CD8-positive, alpha-beta memory T cell (primary cell): ENCODE results near the gene PLEKHG7. TPM values are rescaled to one million over a fixed set of nuclear protein-coding genes. Genes with fewer than 3 reads are reported as not detected.

Experiments
- CTCF ChIA-PET: fragments of 350-600 bp; sonication (Branson Sonifier 250); formaldehyde crosslinking; loops from one replicate; lab custom pipeline; 2021; ENCODE audit warnings: antibody characterized with exemption; lab: Charles Lee
- POLR2A ChIA-PET: fragments of 350-600 bp; sonication (Branson Sonifier 250); formaldehyde crosslinking; loops from one replicate; lab custom pipeline; 2021; ENCODE audit warnings: antibody characterized with exemption; lab: Charles Lee
- DNase-seq, 5 donors: peaks; one replicate each; pipeline versions ENCODE4 v3.0.0 to v3.0.0-alpha.2; 2020 to 2022; ENCODE audit warnings: mixed read lengths in 1 of 5
- H3K27ac ChIP-seq: one replicate; pipeline ENCODE4 v1.7.0; 2013; ENCODE audit warnings: low read depth, mild to moderate bottlenecking, low read length, moderate library complexity
- H3K27me3 ChIP-seq: 2 replicates; pipeline ENCODE4 v1.7.0; 2013; ENCODE audit warnings: low read length, mild to moderate bottlenecking; ENCODE audit not compliant: insufficient read depth, poor library complexity, severe bottlenecking
- H3K36me3 ChIP-seq: 2 replicates; pipeline ENCODE4 v1.7.0; 2013; ENCODE audit warnings: mild to moderate bottlenecking, low read length, moderate library complexity; ENCODE audit not compliant: insufficient read depth
- H3K4me1 ChIP-seq: 2 replicates; pipeline ENCODE4 v1.7.0; 2013; ENCODE audit warnings: mild to moderate bottlenecking, low read length, moderate library complexity; ENCODE audit not compliant: insufficient read depth
- H3K4me3 ChIP-seq: 2 replicates; pipeline ENCODE4 v1.7.0; 2013; ENCODE audit warnings: mild to moderate bottlenecking, low read length
- H3K9me3 ChIP-seq: 2 replicates; pipeline ENCODE4 v1.7.0; 2013; ENCODE audit warnings: mild to moderate bottlenecking, low read length
- H3K27ac Mint-ChIP-seq, 8 donors: one replicate each; pipeline ENCODE4 v1.8.0; 2020 to 2021; ENCODE audit warnings: mixed read lengths in 8 of 8, mild to moderate bottlenecking in 6 of 8, inconsistent platforms in 3 of 8, moderate library complexity in 3 of 8
- H3K27me3 Mint-ChIP-seq, 2 donors: one replicate each; pipeline ENCODE4 v1.8.0; 2020 to 2021; ENCODE audit warnings: mixed read lengths in 2 of 2, mild to moderate bottlenecking in 1 of 2, moderate library complexity in 1 of 2
- H3K36me3 Mint-ChIP-seq, 3 donors: one replicate each; pipeline ENCODE4 v1.8.0; 2020 to 2021; ENCODE audit warnings: mixed read lengths in 3 of 3, inconsistent platforms in 1 of 3, mild to moderate bottlenecking in 1 of 3
- H3K4me1 Mint-ChIP-seq, 3 donors: one replicate each; pipeline ENCODE4 v1.8.0; 2020 to 2021; ENCODE audit warnings: mixed read lengths in 3 of 3, inconsistent platforms in 1 of 3, mild to moderate bottlenecking in 1 of 3
- H3K4me3 Mint-ChIP-seq, 7 donors: one replicate each; pipeline ENCODE4 v1.8.0; 2020 to 2021; ENCODE audit warnings: mixed read lengths in 7 of 7, mild to moderate bottlenecking in 6 of 7, moderate library complexity in 4 of 7, inconsistent platforms in 2 of 7
- H3K9me3 Mint-ChIP-seq, 5 donors: one replicate each; pipeline ENCODE4 v1.8.0; 2020 to 2022; ENCODE audit warnings: mixed read lengths in 5 of 5, mild to moderate bottlenecking in 3 of 5, moderate library complexity in 2 of 5, inconsistent platforms in 1 of 5
- polyA plus RNA-seq: library from polyadenylated mRNA; unstranded; fragments of 300-500 nt; fragmentation: Illumina TruSeq; gene quantifications from one replicate; pipeline ENCODE4 v1.2.3, GENCODE V29; 2021
- total RNA-seq, 2 experiments: library from RNA; stranded (reverse); gene quantifications; one replicate each; pipeline ENCODE4 v1.2.3, GENCODE V29; 2021

The PLEKHG7 gene
- total and polyA plus RNA-seq, 3 experiments from 2014 or later, result not detected

- H3K4me3 Mint-ChIP-seq, result no peak overlapping the region
- DNase-seq, result no peak
- Histone ChIP-seq H3K4me3 (no peak overlapping the region), H3K9me3 (no peaks in the 10 kb centered on the region), H3K27me3 (no peaks in the 10 kb centered on the region), H3K27ac (no peak overlapping the region), H3K36me3 (no peaks in the 10 kb centered on the region), H3K4me1 (peaks cover 7% of the 10 kb centered on the region)
- H3K9me3 Mint-ChIP-seq, result no peaks in the 10 kb centered on the region
- no peaks in the 10 kb centered on the region for H3K36me3 Mint-ChIP-seq
- peaks cover 0 to 9% of the 10 kb centered on the region in 2 donors for H3K27me3 Mint-ChIP-seq
- POLR2A ChIA-PET, result no interaction called here
- no peak overlapping the region for H3K27ac Mint-ChIP-seq
- CTCF ChIA-PET, result no interaction called here
- peaks cover 11 to 17% (median 11%) of the 10 kb centered on the region in 3 donors for H3K4me1 Mint-ChIP-seq
Measured at GRCh38 chr12:92753976-92754885, 51.4 kb downstream of the PLEKHG7 start.

GRCh38 chr12:92756898-92757596 lies 54.3 kb downstream of the PLEKHG7 start:
- Mint-ChIP-seq H3K36me3 (no peaks in the 10 kb centered on the region), H3K4me3 (peak overlapping the region in 1 of 7 donors; percentile 10), H3K27me3 (peaks cover 0 to 6% of the 10 kb centered on the region in 2 donors), H3K27ac (peak overlapping the region in 1 of 8 donors; percentile 15), H3K4me1 (peaks cover 11 to 17% (median 11%) of the 10 kb centered on the region in 3 donors), H3K9me3 (no peaks in the 10 kb centered on the region)
- ChIA-PET POLR2A (no interaction called here), CTCF (no interaction called here)
- DNase-seq, result no peak
- Histone ChIP-seq H3K27ac (no peak overlapping the region), H3K4me3 (no peak overlapping the region), H3K36me3 (no peaks in the 10 kb centered on the region), H3K27me3 (no peaks in the 10 kb centered on the region), H3K9me3 (no peaks in the 10 kb centered on the region), H3K4me1 (peaks cover 7% of the 10 kb centered on the region)

DNA sequence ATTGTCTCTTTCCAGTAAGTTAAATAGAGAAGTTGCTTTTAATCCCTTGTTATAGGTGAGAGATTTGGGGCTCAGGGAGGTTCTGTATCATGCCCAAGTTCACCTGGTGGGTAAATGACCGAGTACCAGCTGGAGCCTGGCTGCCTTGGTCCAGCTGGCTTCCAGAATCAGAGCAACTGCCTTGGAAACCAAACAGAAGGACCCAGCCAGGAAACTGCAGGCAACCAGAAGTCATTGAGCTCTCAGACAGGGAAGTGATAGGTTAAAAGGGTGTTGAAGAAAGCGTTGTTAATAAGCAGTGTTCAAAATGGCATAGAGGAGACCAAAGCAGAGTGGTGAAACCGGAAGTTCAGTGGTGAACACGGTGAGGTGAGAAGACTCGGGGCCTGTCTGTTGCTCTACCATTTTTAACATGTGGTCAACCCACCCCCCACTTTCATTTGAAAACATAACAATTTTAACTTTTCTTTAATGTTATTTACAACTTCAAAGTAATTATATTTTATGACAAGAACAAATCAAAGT lies 54.9 kb downstream of the PLEKHG7 start:
- DNase-seq, result no peak
- Mint-ChIP-seq H3K27me3 (peaks cover 0 to 11% of the 10 kb centered on the region in 2 donors), H3K36me3 (no peaks in the 10 kb centered on the region), H3K27ac (peak overlapping the region in 1 of 8 donors; percentile 15), H3K9me3 (no peaks in the 10 kb centered on the region), H3K4me3 (no peak overlapping the region), H3K4me1 (peaks cover 11 to 17% (median 11%) of the 10 kb centered on the region in 3 donors)
- ChIA-PET CTCF (no interaction called here), POLR2A (no interaction called here)
- Histone ChIP-seq H3K36me3 (no peaks in the 10 kb centered on the region), H3K27ac (no peak overlapping the region), H3K27me3 (no peaks in the 10 kb centered on the region), H3K4me3 (no peak overlapping the region), H3K9me3 (no peaks in the 10 kb centered on the region), H3K4me1 (peaks cover 7% of the 10 kb centered on the region)

DNA sequence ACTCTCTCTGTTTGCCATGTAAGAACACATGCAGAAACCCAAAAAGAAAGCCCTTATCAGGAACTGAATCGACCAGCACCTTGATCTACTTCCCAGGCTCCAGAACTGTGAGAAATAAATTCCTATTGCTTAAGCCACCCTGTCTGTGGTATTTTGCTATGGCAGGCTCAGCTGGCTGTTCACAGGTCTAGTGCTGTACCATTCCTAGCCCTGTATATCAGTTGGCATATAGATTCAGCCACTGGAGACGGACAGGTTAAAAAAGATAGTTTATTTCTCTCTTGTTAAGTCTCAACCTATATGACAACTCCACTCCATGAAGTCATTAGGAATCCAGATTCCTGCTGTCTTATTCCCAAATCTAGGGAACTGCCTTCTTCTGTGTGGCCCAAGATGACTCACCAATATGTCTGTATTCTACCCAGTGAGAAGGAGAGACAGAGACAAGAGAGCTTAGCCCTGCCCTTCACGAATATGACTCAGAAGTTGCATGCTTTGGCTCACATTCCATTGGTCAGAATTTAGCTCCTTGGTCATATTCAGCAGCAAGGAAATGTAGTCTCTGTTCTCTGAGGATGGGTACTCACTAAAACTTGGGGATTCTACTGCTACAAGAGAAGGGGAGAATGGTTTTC lies 57.0 kb downstream of the PLEKHG7 start:
- peaks cover 11 to 17% (median 11%) of the 10 kb centered on the region in 3 donors for H3K4me1 Mint-ChIP-seq
- no peak for DNase-seq
- H3K9me3 Mint-ChIP-seq, result no peaks in the 10 kb centered on the region
- no peak overlapping the region for H3K27ac Mint-ChIP-seq
- H3K4me1 ChIP-seq, result peaks cover 7% of the 10 kb centered on the region
- H3K27ac ChIP-seq, result no peak overlapping the region
- no peaks in the 10 kb centered on the region for H3K27me3 ChIP-seq
- no peak overlapping the region for H3K4me3 Mint-ChIP-seq
- H3K4me3 ChIP-seq, result no peak overlapping the region
- ChIA-PET CTCF (no interaction called here), POLR2A (no interaction called here)
- H3K36me3 ChIP-seq, result no peaks in the 10 kb centered on the region
- H3K9me3 ChIP-seq, result no peaks in the 10 kb centered on the region
- peaks cover 0 to 18% of the 10 kb centered on the region in 2 donors for H3K27me3 Mint-ChIP-seq
- H3K36me3 Mint-ChIP-seq, result no peaks in the 10 kb centered on the region

DNA sequence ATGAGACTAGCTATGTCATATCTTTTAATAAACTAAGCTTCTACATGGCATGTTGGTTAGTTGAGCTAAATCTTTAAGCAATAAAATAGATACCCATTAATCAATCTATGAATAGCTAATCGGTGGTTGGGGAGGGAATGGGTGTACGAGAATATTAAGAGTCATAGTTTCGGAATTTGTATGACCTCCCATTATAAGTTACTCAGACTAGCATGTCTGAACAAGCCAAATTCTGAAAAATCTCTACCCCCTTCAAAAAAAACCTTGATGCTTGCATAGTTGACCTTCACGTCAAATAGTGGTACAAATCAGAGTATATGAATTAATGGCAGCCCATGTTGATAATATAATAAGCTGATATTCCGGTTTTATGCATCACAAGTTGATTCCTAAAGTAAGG lies 60.0 kb downstream of the PLEKHG7 start:
- H3K36me3 ChIP-seq, result no peaks in the 10 kb centered on the region
- CTCF ChIA-PET, result no interaction called here
- DNase-seq, result no peak
- H3K27ac Mint-ChIP-seq, result no peak overlapping the region
- H3K4me3 Mint-ChIP-seq, result no peak overlapping the region
- POLR2A ChIA-PET, result no interaction called here
- no peaks in the 10 kb centered on the region for H3K36me3 Mint-ChIP-seq
- H3K9me3 ChIP-seq, result no peaks in the 10 kb centered on the region
- H3K27me3 ChIP-seq, result no peaks in the 10 kb centered on the region
- no peaks in the 10 kb centered on the region for H3K9me3 Mint-ChIP-seq
- H3K27ac ChIP-seq, result no peak overlapping the region
- H3K4me1 ChIP-seq, result peaks cover 4% of the 10 kb centered on the region
- peaks cover 5 to 11% (median 5%) of the 10 kb centered on the region in 3 donors for H3K4me1 Mint-ChIP-seq
- H3K27me3 Mint-ChIP-seq, result peaks cover 0 to 18% of the 10 kb centered on the region in 2 donors
- H3K4me3 ChIP-seq, result no peak overlapping the region

DNA sequence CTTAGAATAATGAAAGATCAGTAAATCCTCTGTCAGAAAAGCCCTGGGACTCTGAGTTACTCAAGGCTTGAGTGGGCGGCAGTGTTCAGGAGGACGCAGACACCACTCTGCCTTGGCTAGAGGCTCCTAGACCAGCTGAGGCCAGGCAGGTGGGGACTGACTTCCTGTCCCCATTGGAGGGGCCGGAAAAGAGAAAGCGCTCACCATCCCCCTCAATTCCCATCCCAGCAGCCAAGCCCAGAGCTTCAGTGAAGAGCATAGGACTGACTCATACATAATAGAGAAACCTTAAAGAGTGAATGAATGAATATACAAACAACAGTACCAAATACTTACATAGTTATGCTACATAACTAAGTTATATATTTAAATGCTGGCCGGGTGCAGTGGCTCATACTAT lies 62.0 kb downstream of the PLEKHG7 start:
- CTCF ChIA-PET, result no interaction called here

GRCh38 chr12:92765871-92766270 lies 63.1 kb downstream of the PLEKHG7 start:
- POLR2A ChIA-PET, result no interaction called here

More for the DNA sequence above, 62.0 kb downstream of the PLEKHG7 start:
- no peak overlapping the region for H3K4me3 Mint-ChIP-seq
- peaks cover 9 to 14% (median 11%) of the 10 kb centered on the region in 3 donors for H3K4me1 Mint-ChIP-seq
- no peaks in the 10 kb centered on the region for H3K9me3 Mint-ChIP-seq
- H3K27ac Mint-ChIP-seq, result no peak overlapping the region
- Histone ChIP-seq H3K27ac (no peak overlapping the region), H3K27me3 (no peaks in the 10 kb centered on the region), H3K4me3 (no peak overlapping the region), H3K9me3 (no peaks in the 10 kb centered on the region), H3K4me1 (peaks cover 9% of the 10 kb centered on the region), H3K36me3 (no peaks in the 10 kb centered on the region)
- no peak for DNase-seq
- no peaks in the 10 kb centered on the region for H3K36me3 Mint-ChIP-seq
- POLR2A ChIA-PET, result no interaction called here
- H3K27me3 Mint-ChIP-seq, result peaks cover 0 to 15% of the 10 kb centered on the region in 2 donors

More at GRCh38 chr12:92765871-92766270, 63.1 kb downstream of the PLEKHG7 start:
- DNase-seq, result no peak
- no peaks in the 10 kb centered on the region for H3K9me3 ChIP-seq
- Mint-ChIP-seq H3K27me3 (peaks cover 0 to 15% of the 10 kb centered on the region in 2 donors), H3K27ac (no peak overlapping the region), H3K4me1 (peaks cover 11 to 14% (median 12%) of the 10 kb centered on the region in 3 donors), H3K36me3 (no peaks in the 10 kb centered on the region), H3K9me3 (no peaks in the 10 kb centered on the region), H3K4me3 (no peak overlapping the region)
- H3K27ac ChIP-seq, result no peak overlapping the region
- H3K27me3 ChIP-seq, result no peaks in the 10 kb centered on the region
- H3K4me3 ChIP-seq, result no peak overlapping the region
- CTCF ChIA-PET, result interaction anchor here (0.7 kb wide), 1 partner anchor 1562 kb away, joined by 3 read pairs; no protein-coding TSS in a partner anchor
- peaks cover 13% of the 10 kb centered on the region for H3K4me1 ChIP-seq
- H3K36me3 ChIP-seq, result no peaks in the 10 kb centered on the region
